ENCODE results near the gene ACADS.

GRCh38 chr12:120706029-120706428, 19.6 kb upstream of the ACADS start:
- TF ChIP-seq CTCF (IDR thresholded peaks at IDR 0.05) (no peak), EZH2 (IDR thresholded peaks at IDR 0.05) (no peak), EZH2phosphoT487 (IDR thresholded peaks at IDR 0.05) (no peak)

Measured in neural progenitor cell (in vitro differentiated cells).